ENCODE data around the gene FAM20B. TPM values are rescaled to one million over a fixed set of nuclear protein-coding genes. Genes with fewer than 3 reads are reported as not detected.

The FAM20B gene
- total and polyA plus RNA-seq, 2 of the 8 experiments (the other 6 are each of a cell fraction or from before 2014, with no cell fraction given) = 8.3 to 36.6 TPM

DNA sequence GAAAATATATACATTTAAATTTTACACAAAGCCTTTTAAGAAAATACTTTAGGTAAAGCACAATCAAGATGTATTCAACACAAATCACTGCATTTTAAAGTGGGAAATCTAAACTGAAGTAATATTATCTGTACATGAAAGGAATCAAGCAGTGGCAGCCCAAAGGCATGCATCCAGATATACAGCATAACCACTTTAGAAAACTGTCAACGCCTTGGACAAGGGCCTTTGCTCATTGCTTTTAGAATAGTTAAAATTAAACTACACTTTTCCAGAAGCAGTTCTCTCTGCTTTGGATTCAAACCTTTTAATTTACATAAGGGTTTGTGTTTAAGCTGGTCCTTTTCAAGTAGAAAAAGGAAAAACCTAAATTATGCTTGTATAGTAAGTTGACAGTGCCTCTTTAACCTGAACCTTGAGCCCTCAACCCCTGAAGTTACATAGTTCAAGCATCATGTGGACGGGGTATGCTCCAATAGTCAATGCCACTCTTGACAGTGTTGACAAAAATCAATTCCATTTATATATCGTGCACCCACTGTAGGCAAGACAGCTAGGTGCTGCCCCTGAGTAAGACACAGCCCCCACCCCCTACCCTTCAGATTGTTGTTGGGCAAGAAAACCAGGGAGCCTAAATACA is 79.0 kb downstream of the FAM20B start:
- no peaks in the 10 kb centered on the region; the same call in 1 of the 2 replicates for H3K23me2 ChIP-seq (ENCODE audit: low read depth, low read length)
- H4K8ac ChIP-seq (ENCODE audit: extremely low read depth, insufficient read depth, low read length) = no peak overlapping the region
- CTCF ChIA-PET (ENCODE audit: partially characterized antibody) = interaction anchor here (0.6 to 4.9 kb wide), 21 partner anchors 9 to 381 kb away, joined by 3 to 41 read pairs (median 4); partner anchors contain the start of gene TOR3A
- H4K20me1 ChIP-seq (replicated peaks in 1 of 2; ENCODE audit: control insufficient read depth in 1 of 2, insufficient read depth in 2 of 2, low read length in 2 of 2) = no peaks in the 10 kb centered on the region
- no peaks in the 10 kb centered on the region for H3K9me3 ChIP-seq (ENCODE audit: insufficient read depth in 2 of 2, low read depth in 1 of 2, low read length in 1 of 2)
- H2BK12ac ChIP-seq (ENCODE audit: low read depth, low read length) = no peak overlapping the region
- no peak overlapping the region for H3K27ac ChIP-seq (ENCODE audit: low read depth, low read length)
- no peak overlapping the region for H3K18ac ChIP-seq (ENCODE audit: extremely low read depth, low read length)
- H2BK5ac ChIP-seq (ENCODE audit: low read depth, low read length) = no peak overlapping the region
- DNase-seq (ENCODE audit: low read depth in 1 of 2, low spot score in 2 of 2) = no peak
- H3K56ac ChIP-seq (replicated peaks; ENCODE audit: insufficient read length, low read depth, low read length) = no peak overlapping the region
- H2BK15ac ChIP-seq (ENCODE audit: low read length) = no peak overlapping the region
- H3K79me1 ChIP-seq (ENCODE audit: low read depth, low read length) = no peaks in the 10 kb centered on the region
- peaks cover 0 to 17% (median 10%) of the 10 kb centered on the region in 4 experiments; a peak in 6 of 8 replicates for H3K36me3 ChIP-seq (ENCODE audit: control insufficient read depth in 2 of 4, insufficient read depth in 4 of 4, low read length in 3 of 4)
- H3K27me3 ChIP-seq (replicated peaks in 1 of 4; ENCODE audit: control insufficient read depth in 3 of 4, extremely low read depth in 1 of 4, insufficient read depth in 3 of 4, low read length in 3 of 4) = no peaks in the 10 kb centered on the region
- H3K4me2 ChIP-seq (ENCODE audit: insufficient read depth in 1 of 2, low read depth in 2 of 2, low read length in 2 of 2) = no peak overlapping the region
- peaks cover 0 to 1% (median 0%) of the 10 kb centered on the region in 4 experiments; a peak in 1 of 7 replicates for H3K4me1 ChIP-seq (replicated peaks in 1 of 4; ENCODE audit: control insufficient read depth in 3 of 4, insufficient read depth in 4 of 4, low read length in 3 of 4)
- no peak overlapping the region for H4K91ac ChIP-seq (replicated peaks; ENCODE audit: insufficient read length, low read length)
- no peaks in the 10 kb centered on the region for H3K79me2 ChIP-seq (ENCODE audit: control insufficient read depth in 1 of 2, insufficient read depth in 2 of 2, low read length in 2 of 2)
- H4K5ac ChIP-seq (ENCODE audit: insufficient read length, low read depth, low read length) = peak overlapping the region; percentile 12
- H3K14ac ChIP-seq (ENCODE audit: insufficient read length) = no peak overlapping the region
- WGBS, 2 experiments (ENCODE audit: extremely low coverage in 1 of 2, insufficient coverage in 1 of 2, insufficient read length in 1 of 2, insufficient replicate concordance in 2 of 2, low coverage in 1 of 2, low lambda C conversion rate in 2 of 2, missing lambda C conversion rate in 1 of 2) = 84% methylated on average over 3 of the region's 3 CpGs; no CpG with 5 or more reads in 1 of the 2 experiments
- H2AK5ac ChIP-seq (ENCODE audit: low read depth, low read length) = no peak overlapping the region
- no peak overlapping the region for H2AFZ ChIP-seq (ENCODE audit: low read length)
- no peak overlapping the region for H3K23ac ChIP-seq (ENCODE audit: insufficient read length)
- FAIRE-seq = no peak
- POLR2A ChIA-PET (ENCODE audit: partially characterized antibody) = no interaction called here
- no peak overlapping the region for H2BK20ac ChIP-seq (ENCODE audit: low read length)
- H3K4ac ChIP-seq (replicated peaks; ENCODE audit: insufficient read length, low read depth, low read length) = no peak overlapping the region
- H3K9ac ChIP-seq (replicated peaks in 1 of 4; ENCODE audit: extremely low read depth in 1 of 4, low read depth in 3 of 4, low read length in 3 of 4) = no peak overlapping the region
- no peak overlapping the region for H3K4me3 ChIP-seq (ENCODE audit: extremely low read depth in 1 of 4, insufficient read depth in 2 of 4, low read depth in 3 of 4, low read length in 4 of 4)
- H2BK120ac ChIP-seq (replicated peaks; ENCODE audit: low read depth, low read length) = no peak overlapping the region
- TF ChIP-seq TAF1 (IDR thresholded peaks at IDR 0.05; ENCODE audit: low read depth, low read length) = no peak
- no peak for TF ChIP-seq JUN (IDR thresholded peaks at IDR 0.05; ENCODE audit: low read depth, low read length)
- TF ChIP-seq, protein P1, sequence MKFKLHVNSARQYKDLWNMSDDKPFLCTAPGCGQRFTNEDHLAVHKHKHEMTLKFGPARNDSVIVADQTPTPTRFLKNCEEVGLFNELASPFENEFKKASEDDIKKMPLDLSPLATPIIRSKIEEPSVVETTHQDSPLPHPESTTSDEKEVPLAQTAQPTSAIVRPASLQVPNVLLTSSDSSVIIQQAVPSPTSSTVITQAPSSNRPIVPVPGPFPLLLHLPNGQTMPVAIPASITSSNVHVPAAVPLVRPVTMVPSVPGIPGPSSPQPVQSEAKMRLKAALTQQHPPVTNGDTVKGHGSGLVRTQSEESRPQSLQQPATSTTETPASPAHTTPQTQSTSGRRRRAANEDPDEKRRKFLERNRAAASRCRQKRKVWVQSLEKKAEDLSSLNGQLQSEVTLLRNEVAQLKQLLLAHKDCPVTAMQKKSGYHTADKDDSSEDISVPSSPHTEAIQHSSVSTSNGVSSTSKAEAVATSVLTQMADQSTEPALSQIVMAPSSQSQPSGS (IDR thresholded peaks at IDR 0.05; ENCODE audit: low read length) = no peak
- no peak for TF ChIP-seq SIN3A (conservative IDR thresholded peaks at IDR 0.05 in 1 of 2, IDR thresholded peaks at IDR 0.05 in 1 of 2; ENCODE audit: low read depth in 1 of 2, low read length in 2 of 2)
- TF ChIP-seq POLR2AphosphoS5 (IDR thresholded peaks at IDR 0.05; ENCODE audit: low read depth, low read length) = no peak
- no peak for TF ChIP-seq CHD1 (IDR thresholded peaks at IDR 0.05; ENCODE audit: low read depth, low read length)
- no peak for TF ChIP-seq RAD21 (IDR thresholded peaks at IDR 0.05 in 1 of 2, conservative IDR thresholded peaks at IDR 0.05 in 1 of 2; ENCODE audit: low read depth in 2 of 2, low read length in 2 of 2)
- TF ChIP-seq SRF (IDR thresholded peaks at IDR 0.05; ENCODE audit: low read depth, low read length) = no peak
- no peak for TF ChIP-seq TCF12 (IDR thresholded peaks at IDR 0.05; ENCODE audit: low read depth, low read length)
- TF ChIP-seq BCL11A (IDR thresholded peaks at IDR 0.05; ENCODE audit: low read depth in 2 of 2, low read length in 2 of 2) = no peak
- TF ChIP-seq NANOG (IDR thresholded peaks at IDR 0.05; ENCODE audit: insufficient read depth, low read depth, low read length, poor library complexity, severe bottlenecking) = no peak
